ENCODE results near the gene SLC9A9.

Gene SLC9A9

DNA sequence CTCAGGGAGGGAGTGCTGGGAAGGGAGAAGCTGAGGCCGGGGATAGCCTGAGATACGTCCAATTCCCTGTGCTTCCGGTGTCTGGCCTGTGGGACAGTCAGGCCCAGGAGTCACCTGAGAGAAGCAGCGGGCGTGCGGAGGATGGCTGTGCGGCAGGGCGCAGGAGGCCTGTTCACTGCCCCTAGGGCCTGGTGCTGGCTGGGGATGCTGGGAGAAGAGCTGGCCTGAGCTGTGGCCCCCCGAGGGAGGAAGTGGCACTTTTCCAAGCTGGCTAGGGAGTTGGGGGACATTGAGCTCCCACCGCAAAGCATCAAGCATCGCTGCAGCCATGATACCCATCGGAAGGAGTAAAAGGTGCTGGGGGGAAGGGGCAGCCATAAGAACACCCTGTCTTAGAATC, 619.9 kb downstream of the SLC9A9 start:
- Histone ChIP-seq H3K27me3 (ENCODE audit: insufficient read depth, poor library complexity, severe bottlenecking) (no peaks in the 10 kb centered on the region), H3K27ac (replicated peaks) (no peak overlapping the region), H3K4me3 (replicated peaks; ENCODE audit: insufficient read depth, low read length) (no peak overlapping the region)
- no peak for DNase-seq (ENCODE audit: low read depth in 1 of 2, low spot score in 1 of 2)
- TF ChIP-seq GABPA (IDR thresholded peaks at IDR 0.05; ENCODE audit: low read depth): no peak
- TF ChIP-seq, protein P1, sequence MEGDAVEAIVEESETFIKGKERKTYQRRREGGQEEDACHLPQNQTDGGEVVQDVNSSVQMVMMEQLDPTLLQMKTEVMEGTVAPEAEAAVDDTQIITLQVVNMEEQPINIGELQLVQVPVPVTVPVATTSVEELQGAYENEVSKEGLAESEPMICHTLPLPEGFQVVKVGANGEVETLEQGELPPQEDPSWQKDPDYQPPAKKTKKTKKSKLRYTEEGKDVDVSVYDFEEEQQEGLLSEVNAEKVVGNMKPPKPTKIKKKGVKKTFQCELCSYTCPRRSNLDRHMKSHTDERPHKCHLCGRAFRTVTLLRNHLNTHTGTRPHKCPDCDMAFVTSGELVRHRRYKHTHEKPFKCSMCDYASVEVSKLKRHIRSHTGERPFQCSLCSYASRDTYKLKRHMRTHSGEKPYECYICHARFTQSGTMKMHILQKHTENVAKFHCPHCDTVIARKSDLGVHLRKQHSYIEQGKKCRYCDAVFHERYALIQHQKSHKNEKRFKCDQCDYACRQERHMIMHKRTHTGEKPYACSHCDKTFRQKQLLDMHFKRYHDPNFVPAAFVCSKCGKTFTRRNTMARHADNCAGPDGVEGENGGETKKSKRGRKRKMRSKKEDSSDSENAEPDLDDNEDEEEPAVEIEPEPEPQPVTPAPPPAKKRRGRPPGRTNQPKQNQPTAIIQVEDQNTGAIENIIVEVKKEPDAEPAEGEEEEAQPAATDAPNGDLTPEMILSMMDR (IDR thresholded peaks at IDR 0.05; ENCODE audit: insufficient read depth, low read length): no peak
- TF ChIP-seq, protein P2, sequence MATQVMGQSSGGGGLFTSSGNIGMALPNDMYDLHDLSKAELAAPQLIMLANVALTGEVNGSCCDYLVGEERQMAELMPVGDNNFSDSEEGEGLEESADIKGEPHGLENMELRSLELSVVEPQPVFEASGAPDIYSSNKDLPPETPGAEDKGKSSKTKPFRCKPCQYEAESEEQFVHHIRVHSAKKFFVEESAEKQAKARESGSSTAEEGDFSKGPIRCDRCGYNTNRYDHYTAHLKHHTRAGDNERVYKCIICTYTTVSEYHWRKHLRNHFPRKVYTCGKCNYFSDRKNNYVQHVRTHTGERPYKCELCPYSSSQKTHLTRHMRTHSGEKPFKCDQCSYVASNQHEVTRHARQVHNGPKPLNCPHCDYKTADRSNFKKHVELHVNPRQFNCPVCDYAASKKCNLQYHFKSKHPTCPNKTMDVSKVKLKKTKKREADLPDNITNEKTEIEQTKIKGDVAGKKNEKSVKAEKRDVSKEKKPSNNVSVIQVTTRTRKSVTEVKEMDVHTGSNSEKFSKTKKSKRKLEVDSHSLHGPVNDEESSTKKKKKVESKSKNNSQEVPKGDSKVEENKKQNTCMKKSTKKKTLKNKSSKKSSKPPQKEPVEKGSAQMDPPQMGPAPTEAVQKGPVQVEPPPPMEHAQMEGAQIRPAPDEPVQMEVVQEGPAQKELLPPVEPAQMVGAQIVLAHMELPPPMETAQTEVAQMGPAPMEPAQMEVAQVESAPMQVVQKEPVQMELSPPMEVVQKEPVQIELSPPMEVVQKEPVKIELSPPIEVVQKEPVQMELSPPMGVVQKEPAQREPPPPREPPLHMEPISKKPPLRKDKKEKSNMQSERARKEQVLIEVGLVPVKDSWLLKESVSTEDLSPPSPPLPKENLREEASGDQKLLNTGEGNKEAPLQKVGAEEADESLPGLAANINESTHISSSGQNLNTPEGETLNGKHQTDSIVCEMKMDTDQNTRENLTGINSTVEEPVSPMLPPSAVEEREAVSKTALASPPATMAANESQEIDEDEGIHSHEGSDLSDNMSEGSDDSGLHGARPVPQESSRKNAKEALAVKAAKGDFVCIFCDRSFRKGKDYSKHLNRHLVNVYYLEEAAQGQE (IDR thresholded peaks at IDR 0.05; ENCODE audit: insufficient replicate concordance, low read depth): no peak

DNA sequence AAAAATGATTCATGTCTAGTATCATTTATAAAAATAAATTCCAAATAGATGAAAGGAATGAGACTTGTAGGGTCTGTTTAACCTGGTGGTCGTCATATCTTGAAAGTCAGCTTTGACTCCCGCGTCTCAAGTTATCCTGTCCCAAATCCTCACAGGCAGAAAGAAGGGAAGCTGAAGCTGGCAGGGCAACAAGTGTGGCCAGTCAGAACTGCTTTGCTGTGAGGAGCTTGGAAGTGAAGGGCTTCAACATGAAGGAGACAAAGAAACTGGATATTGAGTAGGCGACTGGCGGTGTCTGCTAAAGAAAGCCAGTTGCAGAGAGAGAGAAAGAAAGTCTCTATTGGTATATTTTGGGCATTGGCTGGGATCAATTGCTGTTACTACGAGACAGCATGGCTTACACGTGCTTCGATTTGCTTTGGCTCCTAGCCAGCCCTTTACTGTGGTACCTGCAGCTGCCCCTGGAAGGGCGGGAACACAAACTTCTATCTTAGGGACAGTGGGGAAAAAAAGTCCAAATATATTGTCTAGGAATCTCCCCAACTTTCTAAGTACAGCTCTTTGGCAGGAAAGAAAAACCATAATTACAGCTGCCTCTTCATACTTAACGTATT, 621.5 kb downstream of the SLC9A9 start:
- H3K27me3 ChIP-seq (ENCODE audit: insufficient read depth, poor library complexity, severe bottlenecking): no peaks in the 10 kb centered on the region
- DNase-seq (ENCODE audit: low read depth in 1 of 2, low spot score in 1 of 2): no peak
- TF ChIP-seq, protein P1 (IDR thresholded peaks at IDR 0.05; ENCODE audit: insufficient read depth, low read length): no peak
- TF ChIP-seq GABPA (IDR thresholded peaks at IDR 0.05; ENCODE audit: low read depth) (no peak), SPI1 (IDR thresholded peaks at IDR 0.05; ENCODE audit: borderline replicate concordance, low read depth) (no peak), POLR2AphosphoS5 (IDR thresholded peaks at IDR 0.05; ENCODE audit: low read depth) (no peak)
- TF ChIP-seq, protein P2 (IDR thresholded peaks at IDR 0.05; ENCODE audit: insufficient replicate concordance, low read depth): no peak
- H3K27ac ChIP-seq (replicated peaks): no peak overlapping the region
- no peak overlapping the region for H3K4me3 ChIP-seq (replicated peaks; ENCODE audit: insufficient read depth, low read length)

DNA sequence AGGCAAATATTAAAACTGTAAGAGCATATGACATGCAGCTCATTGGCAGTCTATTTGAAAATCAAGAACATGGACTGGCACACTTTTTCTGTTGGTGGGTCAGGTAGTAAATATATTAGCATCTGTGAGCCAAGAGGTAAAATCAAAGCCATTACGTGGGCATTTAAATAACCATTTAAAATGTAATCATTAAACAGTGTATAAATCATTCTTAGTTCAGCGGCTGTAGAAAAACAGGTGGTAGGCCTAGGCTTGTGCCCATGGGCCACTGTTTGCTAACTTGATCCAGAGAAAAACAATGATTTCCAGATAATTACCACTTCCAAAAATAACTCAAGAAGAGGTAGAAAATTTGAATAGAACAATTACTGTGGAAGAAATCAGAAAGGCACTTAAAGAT, 623.6 kb downstream of the SLC9A9 start:
- Histone ChIP-seq H3K27me3 (ENCODE audit: insufficient read depth, poor library complexity, severe bottlenecking) (no peaks in the 10 kb centered on the region), H3K27ac (replicated peaks) (no peak overlapping the region), H3K4me3 (replicated peaks; ENCODE audit: insufficient read depth, low read length) (no peak overlapping the region)
- TF ChIP-seq, protein P1 (IDR thresholded peaks at IDR 0.05; ENCODE audit: insufficient read depth, low read length): no peak
- TF ChIP-seq SPI1 (IDR thresholded peaks at IDR 0.05; ENCODE audit: borderline replicate concordance, low read depth) (no peak), GABPA (IDR thresholded peaks at IDR 0.05; ENCODE audit: low read depth) (no peak), POLR2AphosphoS5 (IDR thresholded peaks at IDR 0.05; ENCODE audit: low read depth) (no peak)
- TF ChIP-seq, protein P2 (IDR thresholded peaks at IDR 0.05; ENCODE audit: insufficient replicate concordance, low read depth): no peak
- no peak for DNase-seq (ENCODE audit: low read depth in 1 of 2, low spot score in 1 of 2)

Data from HL-60 (cell line).